ENCODE data around the gene TWF2.
"Not testable (repeated sequence)": the region's sequence is repeated elsewhere in the genome, so short reads cannot be mapped to it uniquely, and the experiment has no call there.

TWF2 gene

DNA sequence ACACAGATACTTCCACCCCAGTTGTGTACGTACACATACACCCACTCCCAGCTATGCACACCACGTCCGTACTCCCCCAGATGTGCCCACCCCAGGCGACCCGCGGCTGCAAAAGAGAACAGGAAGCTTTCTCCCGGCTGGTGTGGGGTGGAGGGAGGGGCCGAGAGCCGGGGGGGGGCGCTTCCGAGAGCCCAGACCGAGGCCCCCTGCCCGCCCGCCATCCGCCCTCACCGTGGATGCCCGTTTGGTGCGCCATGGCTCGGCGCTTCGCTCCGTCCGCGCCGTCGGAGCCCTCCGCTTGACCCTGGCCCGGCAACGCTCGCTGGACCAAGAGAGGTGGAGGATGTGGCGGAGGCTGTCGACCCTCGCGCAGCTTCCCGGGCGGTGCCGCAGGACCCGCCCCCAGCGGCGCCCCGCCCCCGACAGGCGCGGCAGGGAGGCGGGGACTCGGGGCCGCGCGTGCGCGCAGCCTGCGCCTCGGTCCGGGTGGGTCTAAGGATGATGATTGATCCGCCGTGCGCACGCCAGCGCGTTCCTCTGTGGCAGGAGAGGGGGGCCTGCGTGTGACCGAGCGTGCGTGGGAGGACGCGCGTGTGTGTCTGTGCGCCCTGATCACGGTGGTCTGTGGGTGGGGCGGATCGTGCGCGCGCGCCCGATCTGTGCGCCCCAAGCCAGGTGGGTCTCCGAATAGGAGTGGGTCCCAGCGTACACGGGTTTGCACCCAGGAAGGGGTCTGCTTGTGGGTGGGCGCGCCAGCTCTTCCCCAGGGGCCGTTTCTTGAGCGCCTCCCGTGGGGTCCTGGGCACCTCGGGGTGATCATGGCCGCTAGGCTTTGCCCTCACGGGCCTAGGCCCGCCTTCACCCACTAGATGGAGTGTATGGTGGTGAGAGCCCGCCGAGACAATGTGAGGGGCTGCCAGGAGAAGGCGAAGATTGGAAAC lies at the start of gene TWF2:
Gene TWF2 (minus strand): TSS at position 398 of the 941 bp plus-strand sequence. CDS start 142 bp downstream, at position 256.
- DNase-seq (ENCODE audit: low read depth) = peak; percentile 83

DNA sequence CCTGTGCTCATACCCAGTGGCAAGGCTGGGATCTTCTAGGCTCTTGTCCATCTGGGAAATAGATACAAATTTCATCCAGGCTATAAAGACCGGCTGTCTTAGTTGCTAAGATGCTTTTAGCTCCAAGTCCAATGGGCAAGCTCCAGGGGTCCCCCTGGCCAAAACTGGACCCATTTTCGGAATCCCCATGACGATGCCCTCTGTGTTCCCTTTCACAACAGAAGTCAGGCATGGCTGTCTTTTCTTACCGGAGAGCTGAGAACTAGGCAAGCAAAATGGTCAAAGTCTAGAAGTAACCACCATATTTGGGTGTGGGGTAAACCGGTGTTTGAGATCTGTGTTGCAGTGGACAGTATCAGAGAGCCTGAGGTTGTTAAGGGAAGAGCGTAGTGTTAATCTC lies 49.7 kb upstream of the TWF2 start:
- DNase-seq (ENCODE audit: low read depth) = no peak

GRCh38 chr3:52286777-52287110 lies 47.8 kb upstream of the TWF2 start:
- no peak for DNase-seq (ENCODE audit: low read depth)

DNA sequence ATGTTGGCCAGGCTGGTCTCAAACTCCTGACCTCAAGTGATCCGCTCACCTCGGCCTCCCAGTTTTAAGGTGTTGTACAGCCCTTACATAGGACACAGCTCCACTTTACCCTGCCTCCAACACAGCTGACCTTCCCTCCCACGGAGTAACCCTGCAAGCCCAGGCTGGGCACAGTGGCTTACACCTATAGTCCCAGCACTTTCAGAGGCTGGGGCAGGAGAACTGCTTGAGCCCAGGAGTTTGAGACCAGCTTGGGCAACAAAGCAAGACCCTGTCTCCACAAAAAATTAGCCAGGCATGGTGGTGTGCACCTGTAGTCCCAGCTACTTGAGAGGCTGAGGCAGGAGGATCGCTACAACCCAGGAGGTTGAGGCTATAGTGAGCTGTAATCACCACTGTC lies 45.1 kb upstream of the TWF2 start:
- DNase-seq (ENCODE audit: low read depth) = not testable (repeated sequence)

GRCh38 chr3:52283306-52283705 lies 44.3 kb upstream of the TWF2 start:
- DNase-seq (ENCODE audit: low read depth) = no peak

- DNase-seq (ENCODE audit: low read depth) = peak; percentile 41
Measured at GRCh38 chr3:52281981-52282801, 43.2 kb upstream of the TWF2 start.

GRCh38 chr3:52280050-52280461 lies 41.1 kb upstream of the TWF2 start:
- DNase-seq (ENCODE audit: low read depth) = no peak

- DNase-seq (ENCODE audit: low read depth) = no peak
Measured at GRCh38 chr3:52279596-52279995, 40.6 kb upstream of the TWF2 start.

DNA sequence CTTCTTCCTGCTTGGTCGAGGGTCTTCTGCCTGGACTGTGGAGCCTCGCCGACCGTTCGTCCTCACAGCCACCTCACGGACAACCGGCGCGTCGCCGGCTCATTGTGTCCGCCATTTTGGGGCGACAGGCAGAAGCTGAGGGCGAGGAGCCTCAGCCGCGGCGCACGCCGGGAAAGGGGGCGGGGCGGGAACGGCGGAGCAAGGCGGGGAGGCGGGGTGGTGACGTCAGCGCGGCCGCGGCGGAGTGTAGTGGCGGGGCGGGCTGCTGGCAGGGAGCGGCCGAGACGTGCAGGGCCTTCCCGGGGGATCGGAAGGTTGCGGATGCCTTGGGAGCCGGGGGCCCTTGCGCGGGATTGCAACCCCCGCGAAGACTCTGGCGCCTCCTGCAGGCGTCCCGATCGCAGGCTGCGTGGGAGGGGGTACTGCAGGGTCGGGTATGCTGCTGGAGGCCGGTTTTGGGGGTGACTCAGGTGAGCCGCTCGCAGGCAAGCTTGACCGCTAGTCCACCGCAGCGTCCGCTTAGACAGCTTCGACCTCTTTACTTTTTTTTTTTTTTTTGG lies 39.6 kb upstream of the TWF2 start, which contains the start of gene WDR82:
Gene WDR82 (minus strand): TSS at position 140 of the 560 bp plus-strand sequence. CDS start 288 bp downstream, outside the sequence.
- peak; percentile 93 for DNase-seq (ENCODE audit: low read depth)

GRCh38 chr3:52277972-52278509 lies 39.1 kb upstream of the TWF2 start:
- peak; percentile 60 for DNase-seq (ENCODE audit: low read depth)

DNA sequence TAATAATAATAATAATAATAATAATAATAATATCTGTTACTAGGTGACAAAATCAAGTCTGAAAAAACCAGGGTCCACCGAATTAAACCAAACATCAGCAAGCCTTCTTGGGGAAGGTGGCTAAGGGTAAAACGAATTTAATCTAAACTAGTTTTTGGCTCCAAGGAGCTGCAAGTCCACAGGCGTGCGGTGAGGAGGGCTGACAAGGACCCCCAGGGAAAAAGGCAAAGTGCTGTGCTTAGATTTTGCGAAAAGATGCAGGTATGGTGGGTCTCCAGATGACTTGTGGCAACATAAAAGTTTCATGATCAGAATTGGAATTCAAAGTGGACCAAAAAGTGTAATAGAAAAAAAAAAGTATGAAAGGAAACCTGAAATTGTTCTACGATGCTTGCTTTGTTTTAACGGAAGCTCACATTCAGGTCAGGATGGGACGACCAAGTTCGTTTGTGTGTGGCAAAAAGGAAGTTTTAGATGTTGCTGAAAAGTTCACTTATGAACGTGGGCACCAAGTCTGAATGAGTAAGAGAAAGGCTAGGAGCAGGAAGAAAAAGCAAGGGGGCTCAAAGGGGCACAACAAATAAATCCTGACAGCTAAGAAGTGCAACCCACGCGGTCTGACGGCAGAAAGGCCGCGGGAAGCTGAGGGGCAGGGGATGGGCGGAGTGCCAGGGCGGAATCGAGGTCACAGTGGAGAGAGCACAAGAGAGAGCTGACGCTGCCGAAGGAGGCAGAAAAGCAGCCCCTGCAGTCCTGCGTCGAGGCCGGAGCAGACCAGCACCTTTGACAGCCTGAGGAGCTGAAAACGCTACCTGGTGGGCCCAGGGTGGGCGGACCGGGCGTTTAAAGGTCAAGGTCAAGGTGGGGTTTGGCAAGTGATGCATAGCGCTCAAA lies 38.4 kb upstream of the TWF2 start:
- DNase-seq (ENCODE audit: low read depth) = peak; percentile 80

DNA sequence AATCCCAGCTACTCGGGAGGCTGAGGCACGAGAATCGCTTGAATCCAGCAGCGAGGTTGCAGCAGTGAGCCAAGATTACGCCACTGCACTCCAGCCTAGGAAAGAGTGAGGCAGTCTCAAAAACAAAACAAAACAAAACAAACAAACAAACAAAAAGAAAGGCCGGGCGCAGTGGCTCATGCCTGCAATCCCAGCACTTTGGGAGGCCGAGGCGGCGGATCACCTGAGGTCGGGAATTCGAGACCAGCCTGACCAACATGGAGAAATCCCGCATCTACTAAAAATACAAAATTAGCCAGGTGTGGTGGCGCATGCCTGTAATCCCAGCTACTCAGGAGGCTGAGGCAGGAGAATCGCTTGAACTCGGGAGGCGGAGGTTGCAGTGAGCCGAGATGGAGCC lies 35.8 kb upstream of the TWF2 start:
- not testable (repeated sequence) for DNase-seq (ENCODE audit: low read depth)

DNA sequence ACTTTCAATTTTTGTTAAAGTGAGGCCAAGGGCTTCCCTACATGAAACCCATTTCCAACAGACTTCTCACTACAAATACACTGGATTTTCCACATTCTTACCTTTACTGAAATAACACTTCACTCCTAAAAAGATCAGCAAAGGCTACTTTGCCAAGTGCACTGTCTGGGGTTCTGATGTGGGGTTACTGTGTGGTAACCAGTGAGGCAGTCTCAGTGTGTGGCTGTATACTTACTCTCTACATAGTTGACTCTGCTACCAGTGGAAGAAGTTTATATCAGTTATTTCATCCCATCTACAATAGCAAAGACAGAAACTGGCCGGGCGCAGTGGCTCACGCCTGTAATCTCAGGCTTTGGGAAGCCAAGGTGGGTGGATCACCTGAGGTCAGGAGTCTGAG lies 33.9 kb upstream of the TWF2 start:
- no peak for DNase-seq (ENCODE audit: low read depth)

GRCh38 chr3:52272172-52272571 lies 33.2 kb upstream of the TWF2 start:
- not testable (repeated sequence) for DNase-seq (ENCODE audit: low read depth)

DNA sequence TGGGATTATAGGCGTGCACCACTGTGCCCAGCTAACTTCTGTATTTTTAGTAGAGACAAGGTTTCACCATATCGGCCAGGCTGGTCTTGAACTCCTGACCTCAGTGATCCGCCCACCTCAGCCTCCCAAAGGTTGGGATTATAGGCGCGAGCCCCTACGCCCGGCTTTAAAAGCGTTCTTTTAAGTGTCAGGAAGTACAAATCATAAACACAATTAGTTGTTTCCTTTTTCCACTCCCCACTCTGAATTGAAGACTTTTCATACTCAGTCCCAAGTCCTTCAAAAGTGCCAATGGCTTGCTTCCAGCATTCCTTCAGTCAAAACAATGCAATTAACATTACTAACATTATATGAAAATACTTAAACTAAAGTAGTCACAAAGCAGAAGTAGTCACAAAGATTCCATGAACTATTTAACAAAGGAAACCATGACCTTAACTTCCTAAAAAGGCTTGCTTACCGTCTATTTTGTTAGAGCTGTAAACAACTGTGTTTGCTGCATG lies 31.3 kb upstream of the TWF2 start:
- no peak for DNase-seq (ENCODE audit: low read depth)

GRCh38 chr3:52269776-52270175 lies 30.8 kb upstream of the TWF2 start:
- DNase-seq (ENCODE audit: low read depth) = no peak

DNA sequence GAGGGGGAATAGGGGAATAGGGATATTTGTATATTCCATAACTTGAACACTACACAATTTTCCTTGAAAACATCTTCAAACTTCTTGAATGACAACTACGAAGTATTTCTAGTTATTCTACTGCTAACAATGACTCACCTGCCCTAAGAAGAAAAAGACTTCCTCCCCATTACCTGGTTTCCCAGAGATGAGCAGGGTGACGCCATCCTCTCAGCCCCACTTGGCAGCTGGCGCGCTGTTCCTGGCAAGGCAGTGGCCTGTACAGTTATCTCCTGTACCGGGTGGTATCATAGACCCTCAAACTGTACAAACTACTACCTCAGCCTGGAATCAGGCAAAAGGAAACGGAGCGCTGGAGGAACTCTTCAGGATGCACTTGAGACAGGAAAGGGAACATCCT lies 29.1 kb upstream of the TWF2 start:
- no peak for DNase-seq (ENCODE audit: low read depth)

- no peak for DNase-seq (ENCODE audit: low read depth)
Measured at GRCh38 chr3:52265387-52265786, 26.4 kb upstream of the TWF2 start.

DNA sequence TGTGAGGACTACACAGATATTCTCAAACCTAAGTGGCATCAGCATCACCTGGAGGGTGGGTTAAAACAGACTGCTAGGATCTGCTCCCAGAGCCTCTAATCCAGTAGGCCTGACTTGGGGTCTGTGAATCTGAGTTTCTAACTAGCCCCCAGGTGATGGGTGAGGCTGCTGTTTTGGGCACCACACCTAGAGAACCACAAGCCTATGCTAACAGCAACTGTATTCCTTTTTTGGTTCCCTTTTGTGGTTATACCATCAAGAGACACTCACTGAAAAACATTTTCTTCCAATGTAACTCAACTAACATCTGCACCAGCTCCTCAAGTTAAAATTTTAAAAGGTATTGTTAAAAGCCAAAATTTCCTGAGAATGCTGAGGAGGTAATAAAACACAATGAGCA lies 23.5 kb upstream of the TWF2 start:
- DNase-seq (ENCODE audit: low read depth) = no peak

DNA sequence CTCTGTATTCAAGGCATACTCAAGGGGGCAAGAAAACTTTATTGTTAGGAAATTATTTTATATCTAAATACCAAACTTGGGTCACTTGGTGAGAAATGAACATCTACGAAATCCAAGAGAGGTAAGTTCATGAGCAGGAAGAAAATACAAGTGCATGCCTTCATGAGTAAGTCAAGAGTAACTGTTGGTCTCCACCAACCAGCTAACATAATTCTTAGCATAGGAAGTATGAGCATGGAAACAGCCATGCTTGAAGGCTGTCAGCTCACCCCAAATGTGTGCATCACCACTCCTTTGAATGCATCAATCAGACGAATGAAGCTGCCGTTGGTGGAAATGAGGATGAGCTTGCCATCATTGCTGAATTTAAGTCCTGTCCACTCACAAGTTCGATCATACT lies 20.5 kb upstream of the TWF2 start:
- DNase-seq (ENCODE audit: low read depth) = no peak

- no peak for DNase-seq (ENCODE audit: low read depth)
Measured at GRCh38 chr3:52259035-52259434, 20.1 kb upstream of the TWF2 start.

Data from ELR (cell line).